Measurements from ENCODE around the gene TFEC. TPM values are rescaled to one million over a fixed set of nuclear protein-coding genes. Genes with fewer than 3 reads are reported as not detected.

The TFEC gene
- total RNA-seq, 1 donor = 0.36 TPM

DNA sequence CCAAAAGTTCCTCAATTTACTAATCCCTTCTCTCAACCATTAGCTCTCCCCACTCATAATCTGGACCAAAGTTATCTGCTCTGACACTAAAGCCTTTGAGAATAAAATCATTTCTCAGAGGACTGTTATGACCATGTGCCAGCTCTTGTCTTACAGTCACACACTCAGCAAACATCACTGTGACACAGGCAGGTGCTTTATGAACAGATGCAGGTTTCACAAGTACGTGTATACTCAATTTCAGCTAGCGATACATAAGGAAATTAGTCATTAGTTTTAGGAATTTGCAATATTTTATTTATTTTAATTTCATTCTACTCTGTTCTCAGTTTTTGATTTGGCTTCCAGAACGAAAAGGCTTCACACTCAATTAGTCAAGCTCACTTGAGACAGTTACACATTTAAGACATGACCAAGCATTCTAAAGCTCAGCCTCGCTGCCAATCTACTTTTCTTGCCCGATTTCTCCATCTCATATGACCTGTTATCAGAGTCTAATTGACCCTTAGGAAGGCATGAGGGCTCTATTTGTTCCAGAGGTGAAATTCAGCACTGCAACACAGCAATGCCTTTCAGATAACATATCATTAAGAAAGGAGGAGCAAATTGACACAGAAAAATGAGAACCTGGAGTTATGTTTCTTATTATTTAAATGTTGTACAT, 76.8 kb downstream of the TFEC start:
- H2AFZ ChIP-seq (ENCODE audit: low read length) = no peak overlapping the region
- H3K4me1 ChIP-seq (ENCODE audit: insufficient read depth, low read length) = no peaks in the 10 kb centered on the region
- no peaks in the 10 kb centered on the region for H3K9me3 ChIP-seq (ENCODE audit: low read depth, low read length)
- no peak overlapping the region for H3K4me2 ChIP-seq (ENCODE audit: insufficient read depth, low read length)
- no peak overlapping the region for H3K27ac ChIP-seq (ENCODE audit: low read depth, low read length)
- no peak for TF ChIP-seq CTCF (IDR thresholded peaks at IDR 0.05; ENCODE audit: extremely low read depth, low read depth, low read length)
- no peaks in the 10 kb centered on the region for H4K20me1 ChIP-seq (ENCODE audit: insufficient read depth, low read length)
- no peak for DNase-seq (ENCODE audit: insufficient read length, low spot score, missing footprints)
- H3K79me2 ChIP-seq (ENCODE audit: insufficient read depth, low read length) = no peaks in the 10 kb centered on the region
- H3K36me3 ChIP-seq (ENCODE audit: insufficient read depth, low read length) = no peaks in the 10 kb centered on the region
- no peaks in the 10 kb centered on the region for H3K27me3 ChIP-seq (ENCODE audit: insufficient read depth, low read length)
- no peak overlapping the region for H3K4me3 ChIP-seq (ENCODE audit: insufficient read depth, low read length)

GRCh38 chr7:115952832-115953231, 77.7 kb downstream of the TFEC start:
- H3K4me2 ChIP-seq (ENCODE audit: insufficient read depth, low read length) = no peak overlapping the region
- no peaks in the 10 kb centered on the region for H3K4me1 ChIP-seq (ENCODE audit: insufficient read depth, low read length)
- no peaks in the 10 kb centered on the region for H3K9me3 ChIP-seq (ENCODE audit: low read depth, low read length)
- H2AFZ ChIP-seq (ENCODE audit: low read length) = no peak overlapping the region
- no peak overlapping the region for H3K4me3 ChIP-seq (ENCODE audit: insufficient read depth, low read length)
- H3K27ac ChIP-seq (ENCODE audit: low read depth, low read length) = no peak overlapping the region
- no peaks in the 10 kb centered on the region for H3K27me3 ChIP-seq (ENCODE audit: insufficient read depth, low read length)
- DNase-seq (ENCODE audit: insufficient read length, low spot score, missing footprints) = no peak
- no peaks in the 10 kb centered on the region for H4K20me1 ChIP-seq (ENCODE audit: insufficient read depth, low read length)
- TF ChIP-seq CTCF (IDR thresholded peaks at IDR 0.05; ENCODE audit: extremely low read depth, low read depth, low read length) = no peak
- no peaks in the 10 kb centered on the region for H3K79me2 ChIP-seq (ENCODE audit: insufficient read depth, low read length)
- no peaks in the 10 kb centered on the region for H3K36me3 ChIP-seq (ENCODE audit: insufficient read depth, low read length)

DNA sequence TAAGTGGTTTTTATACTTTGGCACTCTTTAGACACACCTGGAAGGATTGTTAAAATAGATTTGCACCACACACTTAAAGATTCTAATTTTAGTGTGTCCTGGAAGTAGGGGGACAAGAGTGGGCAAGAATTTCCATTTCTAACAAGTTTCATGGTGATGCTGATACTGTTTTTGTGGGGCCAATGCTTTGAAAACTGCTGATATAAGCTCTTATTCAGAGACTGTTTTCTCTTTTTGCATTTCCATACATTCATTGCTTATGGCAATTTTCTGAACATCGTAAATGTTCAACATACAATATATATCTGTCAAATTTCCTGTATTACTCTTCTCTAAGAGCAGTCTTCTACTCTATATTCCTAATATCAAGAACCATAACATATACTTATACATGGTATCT, 79.0 kb downstream of the TFEC start:
- TF ChIP-seq CTCF (IDR thresholded peaks at IDR 0.05; ENCODE audit: extremely low read depth, low read depth, low read length) = no peak
- H2AFZ ChIP-seq (ENCODE audit: low read length) = no peak overlapping the region
- H3K4me3 ChIP-seq (ENCODE audit: insufficient read depth, low read length) = no peak overlapping the region
- no peaks in the 10 kb centered on the region for H3K36me3 ChIP-seq (ENCODE audit: insufficient read depth, low read length)
- no peaks in the 10 kb centered on the region for H4K20me1 ChIP-seq (ENCODE audit: insufficient read depth, low read length)
- no peaks in the 10 kb centered on the region for H3K9me3 ChIP-seq (ENCODE audit: low read depth, low read length)
- no peaks in the 10 kb centered on the region for H3K4me1 ChIP-seq (ENCODE audit: insufficient read depth, low read length)
- H3K27me3 ChIP-seq (ENCODE audit: insufficient read depth, low read length) = no peaks in the 10 kb centered on the region
- no peaks in the 10 kb centered on the region for H3K79me2 ChIP-seq (ENCODE audit: insufficient read depth, low read length)
- no peak overlapping the region for H3K27ac ChIP-seq (ENCODE audit: low read depth, low read length)
- DNase-seq (ENCODE audit: insufficient read length, low spot score, missing footprints) = no peak
- H3K4me2 ChIP-seq (ENCODE audit: insufficient read depth, low read length) = no peak overlapping the region

DNA sequence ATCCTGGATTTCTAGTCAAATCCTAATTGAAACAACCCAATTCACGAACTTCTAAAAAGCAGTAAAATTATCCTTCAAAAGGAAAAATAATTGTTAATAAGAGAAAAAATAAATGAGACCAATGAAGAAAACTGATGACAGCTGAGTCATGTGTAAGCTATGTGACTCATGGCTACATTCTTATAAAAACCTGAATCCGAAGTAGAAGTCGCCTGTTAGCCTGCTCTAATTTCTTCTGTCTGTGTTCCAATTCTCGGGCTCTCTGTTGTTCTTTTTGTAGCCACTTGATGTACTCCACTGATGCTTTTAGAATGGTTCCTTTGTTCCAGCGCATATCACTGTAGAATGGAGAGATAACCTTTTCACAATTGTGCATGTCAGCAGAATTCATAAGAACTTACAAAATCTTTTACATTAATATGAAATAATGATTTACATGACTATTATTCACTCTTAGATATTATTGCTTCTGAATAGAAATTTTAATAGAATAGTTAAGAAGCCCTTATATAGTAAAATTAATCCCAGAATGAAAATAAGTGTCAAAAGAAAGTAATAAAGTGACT, 88.8 kb downstream of the TFEC start:
- Histone ChIP-seq H3K9me3 (ENCODE audit: low read depth, low read length) (no peaks in the 10 kb centered on the region), H3K4me3 (ENCODE audit: insufficient read depth, low read length) (no peak overlapping the region), H3K4me1 (ENCODE audit: insufficient read depth, low read length) (no peaks in the 10 kb centered on the region), H3K27me3 (ENCODE audit: insufficient read depth, low read length) (no peaks in the 10 kb centered on the region), H2AFZ (ENCODE audit: low read length) (no peak overlapping the region), H3K4me2 (ENCODE audit: insufficient read depth, low read length) (no peak overlapping the region), H3K36me3 (ENCODE audit: insufficient read depth, low read length) (no peaks in the 10 kb centered on the region), H3K79me2 (ENCODE audit: insufficient read depth, low read length) (no peaks in the 10 kb centered on the region), H3K27ac (ENCODE audit: low read depth, low read length) (no peak overlapping the region), H4K20me1 (ENCODE audit: insufficient read depth, low read length) (no peaks in the 10 kb centered on the region)
- no peak for TF ChIP-seq CTCF (IDR thresholded peaks at IDR 0.05; ENCODE audit: extremely low read depth, low read depth, low read length)
- DNase-seq (ENCODE audit: insufficient read length, low spot score, missing footprints) = no peak

Data from osteoblast (primary cell).